HG03469 (cell line): ENCODE measurements around the gene SLC38A11.
"Not testable (repeated sequence)": the region's sequence is repeated elsewhere in the genome, so short reads cannot be mapped to it uniquely, and the experiment has no call there.

Experiments used
- ATAC-seq: cut with Tn5 transposase; IDR thresholded peaks from one replicate; pipeline ENCODE4 v1.9.1; 2021; ENCODE audit warnings: mild to moderate bottlenecking, moderate library complexity, moderate number of reproducible peaks; ENCODE audit not compliant: unreplicated experiment

SLC38A11 gene

GRCh38 chr2:164881524-164881923 lies 73.8 kb downstream of the SLC38A11 start:
- no peak for ATAC-seq

DNA sequence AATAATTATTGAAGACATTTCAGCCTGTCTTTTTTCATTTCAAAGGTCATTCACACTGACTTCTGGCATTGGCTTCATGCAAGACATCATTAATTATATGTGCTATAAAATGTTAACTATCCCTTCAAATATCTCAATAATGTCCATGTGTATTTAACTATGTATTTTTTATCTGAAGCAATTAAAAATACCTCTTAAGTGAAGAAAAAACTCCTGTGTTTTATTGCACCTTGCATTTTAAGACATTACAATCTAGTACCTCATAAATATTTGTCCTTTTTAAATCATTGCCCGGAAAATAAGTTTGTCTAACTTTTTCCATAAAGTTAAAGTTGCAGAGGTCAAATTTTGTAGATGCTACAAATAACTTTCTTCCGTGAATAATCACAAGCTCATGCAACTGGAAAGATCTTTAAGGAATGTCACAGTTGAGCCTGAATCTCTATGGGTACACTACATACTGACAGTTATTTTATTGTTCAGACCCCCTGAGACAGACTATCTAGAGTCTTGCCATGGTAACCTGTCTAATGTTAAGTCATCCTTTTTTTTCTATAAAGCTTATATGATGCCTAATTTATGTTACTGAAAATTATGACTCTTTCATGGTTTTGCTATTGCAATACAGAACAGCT lies 75.3 kb downstream of the SLC38A11 start:
- ATAC-seq: no peak

DNA sequence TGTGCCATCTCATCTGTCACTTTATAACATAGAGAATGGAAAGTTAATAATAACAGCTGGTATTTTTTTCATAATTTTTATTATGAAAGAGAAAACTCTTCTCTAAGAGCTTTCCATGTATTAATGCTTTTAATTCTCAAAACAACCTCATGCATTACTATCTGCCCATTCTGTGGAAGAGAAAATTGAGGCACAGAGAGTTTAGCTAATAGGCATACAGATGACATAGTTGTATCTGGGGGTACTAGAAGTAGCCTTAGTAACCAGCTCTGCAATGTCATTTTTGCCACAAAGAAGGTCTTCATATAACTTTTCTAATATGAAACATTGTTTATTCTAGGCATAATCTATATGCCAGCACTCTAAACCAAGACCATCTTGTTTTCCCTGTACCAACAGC lies 77.4 kb downstream of the SLC38A11 start:
- no peak for ATAC-seq

DNA sequence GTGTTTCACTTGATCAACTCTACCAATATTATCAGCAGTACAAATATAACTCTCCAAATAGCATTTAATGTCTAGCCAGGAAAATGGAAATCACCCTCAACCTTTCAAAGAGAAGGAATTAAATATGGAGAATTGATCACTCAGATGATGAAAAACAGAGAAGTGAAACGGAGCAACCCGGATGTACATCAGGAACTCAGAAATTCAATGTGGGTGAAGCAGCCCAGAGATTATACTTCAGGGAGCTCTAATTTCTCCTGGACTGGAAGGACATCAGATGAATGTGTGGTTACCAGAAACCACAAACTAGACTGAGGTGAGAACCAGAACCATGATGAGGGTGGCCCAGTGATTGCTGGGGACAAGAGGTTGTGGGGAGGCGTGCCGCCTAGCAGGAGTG lies 78.2 kb downstream of the SLC38A11 start:
- no peak for ATAC-seq

DNA sequence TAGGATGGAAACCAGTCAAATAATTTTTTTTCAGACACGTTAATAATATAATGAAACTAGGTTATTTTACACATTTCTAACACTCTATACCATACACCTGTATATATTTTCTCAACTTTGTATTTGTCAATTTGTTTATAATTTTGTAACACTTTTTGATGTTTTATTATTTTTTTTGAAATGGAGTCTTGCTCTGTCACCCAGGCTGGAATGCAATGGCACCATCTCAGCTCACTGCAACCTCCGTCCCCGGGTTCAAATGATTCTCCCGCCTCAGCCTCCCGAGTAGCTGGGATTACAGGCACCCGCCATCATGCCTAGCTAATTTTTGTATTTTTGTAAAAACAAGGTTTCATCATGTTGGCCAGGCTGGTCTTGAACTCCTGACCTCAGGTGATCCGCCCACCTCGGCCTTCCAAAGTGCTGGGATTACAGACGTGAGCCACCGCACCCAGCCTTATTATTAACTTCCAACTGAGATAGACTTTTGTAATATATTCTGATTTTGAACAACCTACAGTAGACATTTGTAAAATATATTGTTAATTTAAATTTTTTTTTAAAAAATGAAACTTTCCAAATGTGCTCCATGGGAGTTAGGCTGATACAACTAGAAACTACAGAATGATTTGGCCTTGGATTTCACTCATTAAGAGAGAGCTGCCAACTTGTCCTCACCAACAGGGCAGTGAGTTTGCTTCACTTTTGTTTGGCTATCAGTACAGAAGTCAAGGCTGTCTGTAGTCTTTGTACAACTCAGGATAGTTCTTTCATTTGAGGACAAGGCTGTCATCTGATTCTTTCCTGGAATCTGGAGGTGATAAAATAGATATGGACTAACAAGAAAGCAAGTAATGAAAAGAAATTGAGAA lies 79.8 kb downstream of the SLC38A11 start:
- no peak for ATAC-seq

DNA sequence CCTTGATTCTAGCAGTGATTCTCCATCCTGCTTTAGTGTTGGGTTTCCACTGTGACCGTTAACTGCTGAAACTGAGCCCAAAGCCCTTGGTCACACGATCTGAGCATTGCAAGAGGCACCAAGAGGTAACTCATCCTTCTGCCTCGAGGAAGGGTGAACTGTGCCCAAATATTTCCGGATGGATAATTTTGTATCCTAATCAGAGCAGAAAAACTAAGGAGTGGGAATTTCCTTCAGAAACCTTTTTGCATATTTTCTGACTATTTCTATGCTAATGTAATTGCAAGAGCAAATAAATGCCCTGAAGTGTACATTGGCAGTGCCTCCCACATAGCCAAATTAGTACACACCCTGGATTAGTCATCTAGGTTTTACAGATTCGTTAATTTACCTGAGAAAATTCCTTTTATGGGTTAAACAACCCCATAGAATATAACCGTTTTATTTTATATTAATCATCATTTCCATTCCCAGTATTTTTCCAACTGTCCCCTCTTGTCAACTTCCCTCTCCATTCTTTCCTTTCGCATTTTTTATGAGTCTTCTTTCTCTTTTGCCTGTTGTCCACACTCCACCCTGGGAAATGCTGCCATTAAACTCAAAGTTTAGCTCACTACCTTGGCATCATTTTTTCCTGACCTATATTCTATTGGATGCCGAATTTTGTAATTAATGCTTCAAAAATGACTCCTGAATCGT lies 82.0 kb downstream of the SLC38A11 start:
- no peak for ATAC-seq

- ATAC-seq: no peak
Observed at GRCh38 chr2:164871404-164871803, 83.9 kb downstream of the SLC38A11 start.

GRCh38 chr2:164869420-164869772 lies 85.9 kb downstream of the SLC38A11 start:
- ATAC-seq: no peak

DNA sequence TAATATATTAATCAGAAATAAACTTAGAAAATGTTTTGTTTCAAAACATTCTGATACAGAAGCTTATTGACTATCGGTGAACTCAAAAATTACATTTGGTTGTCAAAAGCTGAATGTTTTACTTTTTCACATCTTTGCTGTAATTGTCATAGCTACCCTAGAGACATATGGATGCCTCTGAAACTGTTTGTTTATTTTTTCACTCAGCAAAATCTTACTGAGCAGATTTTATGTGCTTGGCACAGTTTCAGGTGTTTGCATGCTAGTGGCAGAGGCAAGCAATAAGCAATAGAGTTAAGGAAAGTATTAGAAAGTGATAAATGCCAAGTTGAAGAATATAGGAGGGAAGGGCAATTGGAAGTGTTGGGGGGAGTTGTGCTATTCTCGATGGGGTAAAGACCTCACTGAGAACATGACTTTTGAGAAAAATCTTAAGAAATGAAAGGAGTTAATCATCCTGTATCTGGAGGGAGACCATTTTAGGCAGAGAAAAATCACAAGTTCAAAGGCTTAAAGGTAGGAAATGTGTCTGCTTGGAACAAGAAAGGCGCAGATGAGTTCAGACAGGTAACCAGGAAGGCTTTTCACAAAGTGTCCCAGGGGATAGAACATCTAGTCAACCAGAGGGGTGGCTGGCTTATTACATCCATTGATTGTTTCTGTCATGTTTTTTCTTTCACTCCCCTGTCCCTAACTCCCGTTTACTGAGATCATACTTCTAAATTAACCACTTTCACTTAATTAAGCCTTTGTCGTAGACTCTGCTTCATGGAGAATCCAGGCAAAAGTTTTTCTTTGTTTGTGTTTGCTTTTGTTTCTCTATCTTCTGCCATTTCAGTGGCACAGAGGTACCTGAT lies 86.5 kb downstream of the SLC38A11 start:
- ATAC-seq: no peak

GRCh38 chr2:164867779-164868397 lies 87.4 kb downstream of the SLC38A11 start:
- ATAC-seq: no peak

- ATAC-seq: not testable (repeated sequence)
Observed at GRCh38 chr2:164866381-164866780, 88.9 kb downstream of the SLC38A11 start.

DNA sequence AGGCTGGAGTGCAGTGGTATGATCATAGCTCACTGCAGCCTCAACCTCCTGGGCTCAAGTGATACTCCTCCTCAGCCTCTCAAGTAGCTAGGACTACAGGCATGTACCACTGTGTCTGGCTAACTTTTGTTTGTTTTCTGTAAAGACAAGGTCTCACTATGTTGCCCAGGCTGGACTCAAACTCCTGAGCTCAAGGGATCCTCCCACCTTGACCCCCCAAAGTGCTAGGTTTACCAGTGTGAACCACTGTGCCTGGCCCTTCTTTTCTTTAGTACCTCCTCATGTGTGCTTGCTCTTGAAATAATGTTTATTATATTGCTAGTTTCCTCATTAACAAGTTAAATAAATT lies 94.7 kb downstream of the SLC38A11 start:
- ATAC-seq: no peak

DNA sequence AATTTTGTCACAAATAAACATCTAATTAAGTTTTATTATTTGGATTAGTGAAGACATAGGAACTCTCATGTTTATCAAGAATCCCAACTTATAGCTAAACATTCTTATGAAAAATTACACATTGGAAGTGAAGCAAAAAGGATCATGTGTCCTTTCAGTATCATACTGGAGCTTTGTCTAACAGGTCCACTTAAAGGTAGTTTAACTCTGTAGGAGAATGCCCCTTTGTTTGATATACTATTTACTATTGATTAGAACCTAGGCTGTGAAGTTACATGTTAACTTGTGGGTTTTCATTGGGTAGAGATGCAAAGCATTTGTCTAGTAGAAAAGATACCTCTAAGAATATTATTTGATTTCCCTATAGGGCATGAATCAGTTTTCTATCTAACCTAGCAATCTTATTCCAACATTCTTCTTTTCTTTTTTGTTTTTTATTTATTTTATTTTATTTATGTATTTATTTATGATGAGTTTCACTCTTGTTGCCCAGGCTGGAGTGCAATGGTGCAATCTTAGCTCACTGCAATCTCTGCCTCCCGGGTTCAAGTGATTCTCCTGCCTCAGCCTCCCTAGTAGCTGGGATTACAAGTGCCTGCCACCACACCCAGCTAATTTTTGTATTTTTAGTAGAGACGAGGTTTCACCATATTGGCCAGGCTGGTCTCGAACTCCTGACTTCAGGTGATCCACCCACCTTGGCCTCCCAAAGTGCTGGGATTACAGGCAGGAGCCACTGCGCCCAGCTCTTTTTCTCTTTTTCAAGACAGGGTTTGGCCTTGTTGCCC lies 95.2 kb downstream of the SLC38A11 start:
- not testable (repeated sequence) for ATAC-seq

GRCh38 chr2:164859251-164859818 lies 96.0 kb downstream of the SLC38A11 start:
- ATAC-seq: no peak

GRCh38 chr2:164852086-164852485 lies 103.2 kb downstream of the SLC38A11 start:
- ATAC-seq: no peak

DNA sequence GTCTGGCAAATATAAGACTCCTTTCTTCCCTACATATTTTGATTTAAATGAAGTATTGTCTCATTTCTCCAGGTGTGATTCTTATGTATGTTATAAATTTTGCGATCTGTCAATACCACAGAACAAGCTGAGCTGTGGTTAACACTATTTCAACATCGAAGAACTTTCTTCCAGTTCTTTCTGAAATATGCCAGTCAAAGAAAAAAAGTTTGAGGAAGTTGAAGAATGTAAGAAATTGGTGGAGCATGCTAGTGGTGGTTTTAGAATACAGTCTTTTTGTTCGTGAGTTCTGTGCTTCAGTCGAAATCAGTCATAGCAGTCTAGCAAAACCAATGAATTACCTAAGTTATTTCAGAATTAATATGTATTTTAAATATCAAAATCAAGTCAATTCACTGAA lies 105.1 kb downstream of the SLC38A11 start:
- ATAC-seq: no peak

DNA sequence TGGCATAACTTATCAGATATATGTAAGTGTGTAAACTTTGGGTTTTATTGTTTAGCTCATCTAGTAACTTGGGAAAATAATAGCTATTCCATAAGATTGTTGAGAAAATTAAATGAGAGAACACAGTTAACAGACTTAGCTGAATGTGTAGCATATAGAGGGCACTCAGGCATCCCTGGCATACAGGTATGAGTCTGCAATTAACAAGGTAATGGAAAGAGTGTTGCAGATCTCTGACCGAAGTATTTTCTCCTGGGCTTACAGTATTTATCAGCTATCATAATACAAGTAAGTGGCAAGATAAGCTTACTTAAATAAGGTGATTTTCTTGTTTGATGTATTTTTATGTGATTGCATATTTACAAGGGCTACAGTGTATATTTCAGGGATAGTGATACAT lies 105.8 kb downstream of the SLC38A11 start:
- no peak for ATAC-seq

DNA sequence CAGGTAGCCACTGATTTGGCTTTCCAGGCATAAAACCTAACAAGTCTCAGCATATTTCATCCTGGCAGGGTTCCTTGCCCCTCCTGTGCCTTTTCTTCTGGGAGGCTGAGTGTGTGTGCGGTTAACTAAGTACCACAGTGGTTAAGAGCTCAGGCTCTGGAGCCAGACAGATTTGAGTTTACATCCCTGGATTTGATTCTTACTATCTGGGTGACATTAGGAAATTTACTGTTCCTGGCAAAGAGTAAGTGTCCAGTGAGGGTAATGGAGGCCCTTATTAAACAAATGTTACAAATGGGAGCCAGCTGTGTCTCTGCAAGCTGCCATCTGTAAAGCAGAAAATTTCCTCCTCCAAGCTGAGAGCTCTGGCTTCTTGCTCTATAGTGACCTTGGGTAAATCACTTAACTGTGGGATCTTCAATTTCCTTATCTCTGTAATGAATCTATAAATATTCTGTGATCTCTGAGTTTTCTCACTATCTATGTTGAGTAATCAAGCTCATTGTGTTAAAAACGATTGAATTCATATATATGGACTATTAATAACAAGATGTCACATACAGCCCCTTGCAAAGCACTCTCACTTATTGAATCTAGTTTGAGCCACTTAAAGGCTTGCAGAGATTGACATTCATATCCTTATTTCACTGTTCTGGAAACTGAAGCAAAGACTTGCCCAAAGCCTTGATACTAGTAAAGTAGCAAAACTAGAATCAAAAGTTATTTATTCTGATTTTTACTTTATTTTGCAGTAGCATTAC lies 107.2 kb downstream of the SLC38A11 start:
- no peak for ATAC-seq

- no peak for ATAC-seq
Observed at GRCh38 chr2:164847291-164847690, 108.0 kb downstream of the SLC38A11 start.
